GM12875 (cell line): ENCODE measurements around the gene CENPS.
"Not testable (repeated sequence)": the region's sequence is repeated elsewhere in the genome, so short reads cannot be mapped to it uniquely, and the experiment has no call there.

Experiments
- H3K4me3 ChIP-seq: one replicate; pipeline ENCODE4 v1.5.1; 2011; ENCODE audit warnings: low read depth, low read length, control low read depth
- CTCF ChIP-seq: IDR thresholded peaks from 2 replicates; pipeline ENCODE4 v1.5.1; 2011; ENCODE audit warnings: low read depth, mild to moderate bottlenecking, control low read depth, inconsistent platforms, low read length, moderate library complexity, borderline replicate concordance; ENCODE audit not compliant: insufficient read depth

Gene CENPS

GRCh38 chr1:10421637-10422036 is 8.6 kb upstream of the CENPS start:
- no peak overlapping the region for H3K4me3 ChIP-seq
- TF ChIP-seq CTCF = no peak

- TF ChIP-seq CTCF = no peak
- no peak overlapping the region for H3K4me3 ChIP-seq
Measured at GRCh38 chr1:10424034-10424433, 6.2 kb upstream of the CENPS start.

GRCh38 chr1:10424651-10425050 is 5.6 kb upstream of the CENPS start:
- no peak overlapping the region for H3K4me3 ChIP-seq
- TF ChIP-seq CTCF = no peak

DNA sequence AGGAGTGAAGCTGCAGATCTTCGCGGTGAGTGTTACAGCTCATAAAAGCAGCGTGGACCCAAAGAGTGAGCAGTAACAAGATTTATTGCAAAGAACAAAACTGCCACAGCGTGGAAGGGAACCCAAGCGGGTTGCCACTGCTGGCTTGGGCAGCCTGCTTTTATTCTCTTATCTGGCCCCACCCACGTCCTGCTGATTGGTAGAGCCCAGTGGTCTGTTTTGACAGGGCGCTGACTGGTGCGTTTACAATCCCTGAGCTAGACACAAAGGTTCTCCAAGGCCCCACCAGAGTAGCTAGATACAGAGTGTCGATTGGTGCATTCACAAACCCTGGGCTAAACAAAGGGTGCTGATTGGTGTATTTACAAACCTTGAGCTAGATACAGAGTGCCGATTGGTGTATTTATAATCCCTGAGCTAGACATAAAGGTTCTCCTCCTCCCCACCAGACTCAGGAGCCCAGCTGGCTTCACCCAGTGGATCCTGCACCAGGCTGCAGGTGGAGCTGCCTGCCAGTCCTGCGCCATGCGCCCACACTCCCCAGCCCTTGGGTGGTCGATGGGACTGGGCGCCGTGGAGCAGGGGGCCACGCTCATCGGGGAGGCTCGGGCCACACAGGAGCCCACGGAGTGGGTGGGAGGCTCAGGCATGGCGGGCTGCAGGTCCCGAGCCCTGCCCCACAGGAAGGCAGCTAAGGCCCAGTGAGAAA is 4.3 kb upstream of the CENPS start:
- not testable (repeated sequence) for H3K4me3 ChIP-seq

- H3K4me3 ChIP-seq = not testable (repeated sequence)
Measured at GRCh38 chr1:10426535-10426848, 3.7 kb upstream of the CENPS start.

GRCh38 chr1:10428984-10429383 is 1.2 kb upstream of the CENPS start:
- TF ChIP-seq CTCF = no peak

DNA sequence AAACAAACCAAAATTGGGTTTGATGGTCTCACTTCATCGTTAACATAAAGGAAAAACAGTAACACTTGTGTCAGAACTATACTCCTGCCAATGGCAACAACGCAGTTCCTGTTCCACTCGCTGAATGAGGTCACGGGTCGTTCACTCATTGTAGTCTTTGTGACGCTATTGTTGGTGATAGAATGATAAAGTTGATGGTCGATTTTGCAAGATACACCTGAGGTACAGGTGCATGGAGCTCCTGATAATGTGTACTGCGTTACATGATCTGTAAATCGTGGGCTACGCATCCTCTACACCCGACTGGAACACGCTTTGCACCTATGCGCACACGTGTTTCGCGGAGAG is 391 bp upstream of the CENPS start:
- H3K4me3 ChIP-seq = peak overlapping the region; percentile 90
- TF ChIP-seq CTCF = no peak

More at GRCh38 chr1:10428984-10429383, 1.2 kb upstream of the CENPS start:
- no peak overlapping the region for H3K4me3 ChIP-seq

GRCh38 chr1:10431070-10431730 is 967 bp downstream of the CENPS start:
- no peak for TF ChIP-seq CTCF
- H3K4me3 ChIP-seq = peak overlapping the region; percentile 90
